IMR-90 (cell line): ENCODE results near the gene GCGR. TPM values are rescaled to one million over a fixed set of nuclear protein-coding genes. Genes with fewer than 3 reads are reported as not detected.

Source experiments
- ATAC-seq: fragments of 200-7000 bp; cut with Tn5 transposase; 2 replicates; pipeline ENCODE4 v1.9.1; 2020; ENCODE audit warnings: low read depth, mild to moderate bottlenecking, moderate library complexity
- BruUV-seq: library from RNA; stranded (reverse); fragments of 400-500 nt; replicated peaks from 2 replicates; lab custom pipeline; 2021; lab: Mats Ljungman, UMichigan
- CTCF ChIA-PET: fragments of 300-600 bp; formaldehyde crosslinking; extraction: SDS; loops from one replicate; lab custom pipeline; 2021; ENCODE audit warnings: antibody characterized with exemption; lab: Yijun Ruan, JAX
- POLR2A ChIA-PET: fragments of 300-600 bp; sonication (Branson Sonifier 250); formaldehyde crosslinking; loops from one replicate; lab custom pipeline; 2022; ENCODE audit warnings: antibody characterized with exemption; ENCODE audit not compliant: unreplicated experiment; lab: Charles Lee
- DNase-seq: peaks from one replicate; pipeline ENCODE4 v3.0.0; 2013
- H2AFZ ChIP-seq: replicated peaks from 2 replicates; pipeline ENCODE3; 2013; ENCODE audit warnings: low read length, mild to moderate bottlenecking; ENCODE audit not compliant: poor library complexity
- H2AK5ac ChIP-seq: 2 replicates; pipeline ENCODE4 v1.6.1; 2013; ENCODE audit warnings: low read depth, low read length, inconsistent platforms
- H2AK9ac ChIP-seq: replicated peaks from 2 replicates; pipeline ENCODE3; 2013; ENCODE audit warnings: mild to moderate bottlenecking, low read depth, low read length, moderate library complexity; ENCODE audit not compliant: poor library complexity
- H2BK120ac ChIP-seq: 2 replicates; pipeline ENCODE4 v1.6.1; 2013; ENCODE audit warnings: low read depth, low read length, inconsistent platforms
- H2BK15ac ChIP-seq: 3 replicates; pipeline ENCODE4 v1.6.1; 2013; ENCODE audit warnings: low read depth, low read length, inconsistent platforms
- H2BK20ac ChIP-seq: 2 replicates; pipeline ENCODE4 v1.6.1; 2013; ENCODE audit warnings: low read depth, mild to moderate bottlenecking, inconsistent platforms, low read length, moderate library complexity
- H2BK5ac ChIP-seq: 2 replicates; pipeline ENCODE4 v1.6.1; 2013; ENCODE audit warnings: mild to moderate bottlenecking, low read depth, low read length, inconsistent platforms; ENCODE audit not compliant: poor library complexity, severe bottlenecking
- H3K14ac ChIP-seq: replicated peaks from 2 replicates; pipeline ENCODE4 v1.6.1; 2013; ENCODE audit warnings: low read depth, low read length, inconsistent platforms
- H3K18ac ChIP-seq: 2 replicates; pipeline ENCODE4 v1.6.1; 2013; ENCODE audit warnings: low read depth, low read length, control low read depth
- H3K23ac ChIP-seq: 2 replicates; pipeline ENCODE4 v1.6.1; 2013; ENCODE audit warnings: low read depth, low read length, inconsistent platforms
- H3K27ac ChIP-seq: 2 replicates; pipeline ENCODE4 v1.5.1; 2013; ENCODE audit warnings: mild to moderate bottlenecking, control low read depth, low read length; ENCODE audit not compliant: insufficient read depth
- H3K27me3 ChIP-seq: 2 replicates; pipeline ENCODE4 v1.6.1; 2013; ENCODE audit warnings: low read length; ENCODE audit not compliant: control insufficient read depth, insufficient read depth
- H3K36me3 ChIP-seq: 2 replicates; pipeline ENCODE4 v1.6.1; 2013; ENCODE audit warnings: low read length, mixed read lengths; ENCODE audit not compliant: control insufficient read depth, insufficient read depth
- H3K4ac ChIP-seq: 2 replicates; pipeline ENCODE4 v1.6.1; 2013; ENCODE audit warnings: low read depth, low read length, inconsistent platforms
- H3K4me1 ChIP-seq: 2 replicates; pipeline ENCODE4 v1.6.1; 2013; ENCODE audit warnings: low read length, mixed read lengths; ENCODE audit not compliant: control insufficient read depth, insufficient read depth
- H3K4me2 ChIP-seq: 2 replicates; pipeline ENCODE4 v1.6.1; 2013; ENCODE audit warnings: low read depth, mild to moderate bottlenecking, control low read depth, low read length, moderate library complexity
- H3K4me3 ChIP-seq: 2 replicates; pipeline ENCODE4 v1.5.1; 2013; ENCODE audit warnings: low read depth, mild to moderate bottlenecking, control low read depth, low read length, moderate library complexity; ENCODE audit not compliant: insufficient read depth
- H3K56ac ChIP-seq: 2 replicates; pipeline ENCODE4 v1.6.1; 2013; ENCODE audit warnings: low read length, inconsistent platforms; ENCODE audit not compliant: insufficient read depth; ENCODE audit errors: extremely low read depth
- H3K79me1 ChIP-seq, 2 experiments: 2 replicates each; pipeline ENCODE4 v1.6.1; 2013; ENCODE audit warnings: low read length in 2 of 2, inconsistent platforms in 1 of 2, low read depth in 1 of 2
- H3K9ac ChIP-seq: 2 replicates; pipeline ENCODE4 v1.6.1; 2013; ENCODE audit warnings: low read depth, low read length, control low read depth
- H3K9me1 ChIP-seq: 2 replicates; pipeline ENCODE4 v1.6.1; 2013; ENCODE audit warnings: low read length, inconsistent platforms; ENCODE audit not compliant: insufficient read depth
- H3K9me3 ChIP-seq: 2 replicates; pipeline ENCODE4 v1.6.1; 2013; ENCODE audit warnings: low read length; ENCODE audit not compliant: control insufficient read depth, insufficient read depth
- H4K20me1 ChIP-seq: 2 replicates; pipeline ENCODE4 v1.6.1; 2013; ENCODE audit warnings: low read length, inconsistent platforms; ENCODE audit not compliant: insufficient read depth
- H4K5ac ChIP-seq: 2 replicates; pipeline ENCODE4 v1.6.1; 2013; ENCODE audit warnings: mild to moderate bottlenecking, low read depth, low read length, control low read depth
- H4K8ac ChIP-seq, 2 experiments: 2 replicates each; pipeline ENCODE4 v1.6.1; 2013; ENCODE audit warnings: low read depth in 2 of 2, low read length in 2 of 2, control low read depth in 1 of 2, inconsistent platforms in 1 of 2
- H4K91ac ChIP-seq: 2 replicates; pipeline ENCODE4 v1.6.1; 2013; ENCODE audit warnings: low read depth, low read length, inconsistent platforms; ENCODE audit not compliant: insufficient read depth
- BHLHE40 ChIP-seq: fragments of 150-350 bp; IDR thresholded peaks from 2 replicates; pipeline ENCODE4 v1.6.1; 2016; ENCODE audit warnings: mild to moderate bottlenecking, low read depth, low read length
- CTCF ChIP-seq: conservative IDR thresholded peaks from 2 replicates; pipeline ENCODE4 v1.5.1; 2012; ENCODE audit warnings: mild to moderate bottlenecking, low read depth, low read length, improper control_type of control experiment
- FOS ChIP-seq: fragments of 150-350 bp; IDR thresholded peaks from 2 replicates; pipeline ENCODE4 v1.6.1; 2016; ENCODE audit warnings: low read depth, low read length
- MAFK ChIP-seq: IDR thresholded peaks from 2 replicates; pipeline ENCODE4 v1.6.1; 2012; ENCODE audit warnings: low read depth, low read length, improper control_type of control experiment
- MAZ ChIP-seq: IDR thresholded peaks from 2 replicates; pipeline ENCODE4 v1.6.1; 2012; ENCODE audit warnings: low read depth, mild to moderate bottlenecking, low read length, improper control_type of control experiment, moderate library complexity, borderline replicate concordance
- RAD21 ChIP-seq: IDR thresholded peaks from 2 replicates; pipeline ENCODE4 v1.6.1; 2012; ENCODE audit warnings: low read length, improper control_type of control experiment
- RFX5 ChIP-seq: IDR thresholded peaks from 2 replicates; pipeline ENCODE4 v1.8.0; 2012; ENCODE audit warnings: low read depth, mild to moderate bottlenecking, low read length, moderate library complexity
- SMC3 ChIP-seq: fragments of 150-350 bp; IDR thresholded peaks from 2 replicates; pipeline ENCODE4 v1.6.1; 2016; ENCODE audit warnings: low read depth, mild to moderate bottlenecking, antibody characterized with exemption, low read length, moderate library complexity
- USF2 ChIP-seq: fragments of 150-350 bp; IDR thresholded peaks from 2 replicates; pipeline ENCODE4 v1.6.1; 2017; ENCODE audit warnings: mild to moderate bottlenecking, antibody characterized with exemption, low read length, low read depth
- WGBS, 2 experiments: methylation state at CpG; one replicate each; pipeline versions ENCODE4 v1.1.5 to v1.1.7; 2013; ENCODE audit warnings: missing lambda C conversion rate in 2 of 2; ENCODE audit not compliant: insufficient read length in 1 of 2; ENCODE audit errors: extremely low coverage in 2 of 2; 5-methylcytosine and 5-hydroxymethylcytosine counted together
- dilution Hi-C: fragments of 300-500 bp; cut with HindIII; formaldehyde crosslinking; loops from one replicate; pipeline ENCODE4 v1.14.3; 2018; ENCODE audit warnings: low sequenced_read_pairs; ENCODE audit not compliant: unreplicated experiment
- in situ Hi-C: fragments of 300-500 bp; cut with MboI; formaldehyde crosslinking; loops from 3 replicates; pipeline ENCODE4 v1.14.3; 2019; ENCODE audit warnings: low sequenced_read_pairs, inconsistent platforms, mixed read lengths
- intact Hi-C: fragments of 100-400 bp; cut with micrococcal nuclease; formaldehyde crosslinking; loops from 2 replicates; pipeline ENCODE4 v1.10.0; 2022
- polyA plus RNA-seq, 3 experiments: library from polyadenylated mRNA; depleted of rRNA; stranded (reverse); fragments of >200 nt; gene quantifications; 2 replicates each; pipeline ENCODE4 v1.2.3, GENCODE V29; 2012; ENCODE audit warnings: low replicate concordance in 1 of 3
- total RNA-seq: library from RNA; depleted of rRNA; stranded (reverse); fragments of >200 nt; gene quantifications from 2 replicates; pipeline ENCODE4 v1.2.3, GENCODE V29; 2012

GCGR gene
- total and polyA plus RNA-seq, 2 of the 4 experiments (the other 2 are of a cell fraction) = not detected

GRCh38 chr17:81821603-81822311 is 17.8 kb downstream of the GCGR start:
- H2BK20ac ChIP-seq = no peak overlapping the region
- in situ Hi-C loops (no loop called here), intact Hi-C loops (no loop called here), dilution Hi-C loops (no loop called here)
- no peak overlapping the region for H2BK5ac ChIP-seq
- H4K8ac ChIP-seq = no peak overlapping the region
- no peak overlapping the region for H2AK5ac ChIP-seq
- peaks cover 4% of the 10 kb centered on the region; the same call in 1 of the 2 replicates for H3K4me1 ChIP-seq
- peak overlapping the region; percentile 39 for H2AK9ac ChIP-seq
- 77% methylated on average over 6 of the region's 20 CpGs; no CpG with 5 or more reads in 1 of the 2 experiments for WGBS, 2 experiments
- no peak overlapping the region for H3K9ac ChIP-seq
- no peak overlapping the region for H3K4ac ChIP-seq
- no peak overlapping the region for H3K56ac ChIP-seq
- ChIA-PET POLR2A (interaction anchor here (0.6 kb wide), 1 partner anchor 285 kb away, joined by 10 read pairs; no protein-coding TSS in a partner anchor), CTCF (interaction anchor here (0.6 kb wide), 1 partner anchor 34 kb away, joined by 3 read pairs; no protein-coding TSS in a partner anchor)
- H2BK15ac ChIP-seq = no peak overlapping the region
- H3K27me3 ChIP-seq = 0 out of 2 replicates have a peak, but pooled peaks cover 2% of the 10 kb centered on the region
- no peak overlapping the region for H4K91ac ChIP-seq
- peaks cover 31% of the 10 kb centered on the region for H4K20me1 ChIP-seq
- no peak overlapping the region for H3K23ac ChIP-seq
- peaks cover 14% of the 10 kb centered on the region for H3K36me3 ChIP-seq
- peaks cover 4 to 18% of the 10 kb centered on the region in 2 experiments; a peak in 3 of 4 replicates for H3K79me1 ChIP-seq
- no peak overlapping the region for H3K14ac ChIP-seq
- H3K18ac ChIP-seq = no peak overlapping the region
- no peak overlapping the region for H2BK120ac ChIP-seq
- peak; percentile 62 for ATAC-seq
- H3K9me1 ChIP-seq = peaks cover 11% of the 10 kb centered on the region
- no peak overlapping the region for H4K5ac ChIP-seq
- no peak overlapping the region for H3K4me3 ChIP-seq
- BruUV-seq = no TSS peak
- H3K9me3 ChIP-seq = no peaks in the 10 kb centered on the region
- DNase-seq = peak; percentile 29
- no peak overlapping the region for H2AFZ ChIP-seq
- TF ChIP-seq FOS = no peak
- TF ChIP-seq BHLHE40 = no peak
- TF ChIP-seq MAFK = no peak
- TF ChIP-seq RFX5 = no peak
- TF ChIP-seq MAZ = peak; percentile 67
- TF ChIP-seq RAD21 = 0 out of 2 replicates have a peak, but pooled peaks have one; percentile 19
- no peak for TF ChIP-seq USF2
- TF ChIP-seq CTCF = peak; percentile 52
- TF ChIP-seq SMC3 = peak; percentile 31; the same call in 1 of the 2 replicates
- no peak overlapping the region for H3K4me2 ChIP-seq
- no peak overlapping the region for H3K27ac ChIP-seq
